Measurements from ENCODE around the gene NTM. TPM values are rescaled to one million over a fixed set of nuclear protein-coding genes. Genes with fewer than 3 reads are reported as not detected.

NTM gene
- total and polyA plus RNA-seq, 2 of the 8 experiments (the other 6 are each of a cell fraction or from before 2014, with no cell fraction given), result 13.4 to 20.0 TPM

- H2BK120ac ChIP-seq (replicated peaks; ENCODE audit: low read depth, low read length), result no peak overlapping the region
- TF ChIP-seq CTCF (IDR thresholded peaks at IDR 0.05; ENCODE audit: control extremely low read depth in 1 of 3, insufficient read depth in 1 of 3, low read depth in 1 of 3, low read length in 3 of 3) (peak; percentile 54 to 76 (median 64)), POLR2A (IDR thresholded peaks at IDR 0.05; ENCODE audit: control extremely low read depth in 1 of 2, low read depth in 2 of 2, low read length in 2 of 2) (no peak), RAD21 (IDR thresholded peaks at IDR 0.05 in 1 of 2, conservative IDR thresholded peaks at IDR 0.05 in 1 of 2; ENCODE audit: low read depth in 2 of 2, low read length in 2 of 2) (peak; percentile 36 to 51; a peak in 2 of 4 replicates)
- peak; percentile 19 for FAIRE-seq
- H3K4me2 ChIP-seq (ENCODE audit: insufficient read depth in 1 of 2, low read depth in 2 of 2, low read length in 2 of 2), result no peak overlapping the region
- no peak overlapping the region for H2BK5ac ChIP-seq (ENCODE audit: low read depth, low read length)
- H3K36me3 ChIP-seq (ENCODE audit: control insufficient read depth in 2 of 4, insufficient read depth in 4 of 4, low read length in 3 of 4), result no peaks in the 10 kb centered on the region
- no peak overlapping the region for H3K9ac ChIP-seq (replicated peaks in 1 of 4; ENCODE audit: extremely low read depth in 1 of 4, low read depth in 3 of 4, low read length in 3 of 4)
- POLR2A ChIA-PET (ENCODE audit: partially characterized antibody), result no interaction called here
- H2BK20ac ChIP-seq (ENCODE audit: low read length), result no peak overlapping the region
- H3K4ac ChIP-seq (replicated peaks; ENCODE audit: insufficient read length, low read depth, low read length), result no peak overlapping the region
- H3K14ac ChIP-seq (ENCODE audit: insufficient read length), result no peak overlapping the region
- no peak overlapping the region for H2BK15ac ChIP-seq (ENCODE audit: low read length)
- H3K79me1 ChIP-seq (ENCODE audit: low read depth, low read length), result no peaks in the 10 kb centered on the region
- no peaks in the 10 kb centered on the region for H3K79me2 ChIP-seq (ENCODE audit: control insufficient read depth in 1 of 2, insufficient read depth in 2 of 2, low read length in 2 of 2)
- H3K18ac ChIP-seq (ENCODE audit: extremely low read depth, low read length), result no peak overlapping the region
- H2AK5ac ChIP-seq (ENCODE audit: low read depth, low read length), result no peak overlapping the region
- H3K27me3 ChIP-seq (replicated peaks in 1 of 4; ENCODE audit: control insufficient read depth in 3 of 4, extremely low read depth in 1 of 4, insufficient read depth in 3 of 4, low read length in 3 of 4), result no peaks in the 10 kb centered on the region
- H2BK12ac ChIP-seq (ENCODE audit: low read depth, low read length), result no peak overlapping the region
- CTCF ChIA-PET (ENCODE audit: partially characterized antibody), result interaction anchor here (0.7 to 7.4 kb wide), 37 partner anchors 8 to 779 kb away, joined by 3 to 146 read pairs (median 4); no protein-coding TSS in a partner anchor
- H3K23ac ChIP-seq (ENCODE audit: insufficient read length), result no peak overlapping the region
- H4K8ac ChIP-seq (ENCODE audit: extremely low read depth, insufficient read depth, low read length), result no peak overlapping the region
- H3K27ac ChIP-seq (ENCODE audit: low read depth, low read length), result no peak overlapping the region
- H3K4me1 ChIP-seq (replicated peaks in 1 of 4; ENCODE audit: control insufficient read depth in 3 of 4, insufficient read depth in 4 of 4, low read length in 3 of 4), result no peaks in the 10 kb centered on the region
- no peak for DNase-seq (ENCODE audit: low read depth in 1 of 2, low spot score in 2 of 2)
- H3K56ac ChIP-seq (replicated peaks; ENCODE audit: insufficient read length, low read depth, low read length), result no peak overlapping the region
- H2AFZ ChIP-seq (ENCODE audit: low read length), result no peak overlapping the region
- H4K5ac ChIP-seq (ENCODE audit: insufficient read length, low read depth, low read length), result no peak overlapping the region
- no peaks in the 10 kb centered on the region for H3K9me3 ChIP-seq (ENCODE audit: insufficient read depth in 2 of 2, low read depth in 1 of 2, low read length in 1 of 2)
- H3K4me3 ChIP-seq (ENCODE audit: extremely low read depth in 1 of 4, insufficient read depth in 2 of 4, low read depth in 3 of 4, low read length in 4 of 4), result no peak overlapping the region
- no peaks in the 10 kb centered on the region for H4K20me1 ChIP-seq (replicated peaks in 1 of 2; ENCODE audit: control insufficient read depth in 1 of 2, insufficient read depth in 2 of 2, low read length in 2 of 2)
- no peaks in the 10 kb centered on the region for H3K23me2 ChIP-seq (ENCODE audit: low read depth, low read length)
- H4K91ac ChIP-seq (replicated peaks; ENCODE audit: insufficient read length, low read length), result no peak overlapping the region
- WGBS, 2 experiments (ENCODE audit: extremely low coverage in 1 of 2, insufficient coverage in 1 of 2, insufficient read length in 1 of 2, insufficient replicate concordance in 2 of 2, low coverage in 1 of 2, low lambda C conversion rate in 2 of 2, missing lambda C conversion rate in 1 of 2), result 72% methylated on average over 5 of the region's 5 CpGs; no CpG with 5 or more reads in 1 of the 2 experiments
These were observed 929.9 kb downstream of the NTM start for GRCh38 chr11:132300283-132300682.
